SK-N-SH treated with all-trans-retinoic acid at 6 μM for 48 hours (cell line): ENCODE measurements around the gene HSD17B11.

Experiments used
- ATAC-seq: fragments of 200-7000 bp; cut with Tn5 transposase; 3 replicates; pipeline ENCODE4 v1.9.1; 2020; ENCODE audit warnings: mild to moderate bottlenecking, moderate library complexity
- ARNTL ChIP-seq: fragments of 450-650 bp; formaldehyde crosslinking; IDR thresholded peaks from 2 replicates; pipeline ENCODE4 v1.5.0; 2020; ENCODE audit warnings: low read depth, mild to moderate bottlenecking, moderate library complexity, borderline replicate concordance
- BACH2 ChIP-seq: fragments of 250-450 bp; sonication (Bioruptor Pico); IDR thresholded peaks from 2 replicates; pipeline ENCODE4 v1.9.0; 2021; ENCODE audit warnings: mild to moderate bottlenecking, borderline replicate concordance
- CREB5 ChIP-seq: fragments of 250-450 bp; sonication (Bioruptor Pico); IDR thresholded peaks from 2 replicates; pipeline ENCODE4 v1.5.1; 2020; ENCODE audit warnings: low read depth, mild to moderate bottlenecking, moderate library complexity
- CSDC2 ChIP-seq: fragments of 250-450 bp; sonication (Bioruptor Pico); IDR thresholded peaks from 2 replicates; pipeline ENCODE4 v1.5.0; 2020; ENCODE audit warnings: mild to moderate bottlenecking, moderate library complexity
- CSRNP3 ChIP-seq: fragments of 250-450 bp; sonication (Bioruptor Pico); IDR thresholded peaks from 2 replicates; pipeline ENCODE4 v1.5.1; 2021; ENCODE audit warnings: mild to moderate bottlenecking, moderate library complexity
- ESRRG ChIP-seq: fragments of 250-450 bp; sonication (Bioruptor Pico); IDR thresholded peaks from 2 replicates; pipeline ENCODE4 v1.6.1; 2021; ENCODE audit warnings: mild to moderate bottlenecking
- GLIS3 ChIP-seq: fragments of 250-450 bp; sonication (Bioruptor Pico); IDR thresholded peaks from 2 replicates; pipeline ENCODE4 v1.5.0; 2020; ENCODE audit warnings: mild to moderate bottlenecking, moderate library complexity
- ISL1 ChIP-seq: fragments of 250-450 bp; sonication (Bioruptor Pico); IDR thresholded peaks from 2 replicates; pipeline ENCODE4 v2.1.2; 2022; ENCODE audit warnings: mild to moderate bottlenecking, moderate library complexity
- OSR1 ChIP-seq: fragments of 250-450 bp; sonication (Bioruptor Pico); IDR thresholded peaks from 2 replicates; pipeline ENCODE4 v1.8.0; 2022; ENCODE audit warnings: moderate library complexity, mild to moderate bottlenecking, inconsistent platforms
- PATZ1 ChIP-seq: fragments of 250-450 bp; sonication (Bioruptor Pico); IDR thresholded peaks from 2 replicates; pipeline ENCODE4 v1.8.0; 2020; ENCODE audit warnings: mild to moderate bottlenecking, moderate library complexity, borderline replicate concordance
- POU6F1 ChIP-seq: fragments of 250-450 bp; sonication (Bioruptor Pico); IDR thresholded peaks from 2 replicates; pipeline ENCODE4 v1.8.0; 2021; ENCODE audit warnings: low read depth, mild to moderate bottlenecking, moderate library complexity, borderline replicate concordance
- PPARA ChIP-seq: fragments of 250-450 bp; sonication (Bioruptor Pico); IDR thresholded peaks from 2 replicates; pipeline ENCODE4 v1.5.0; 2020; ENCODE audit warnings: mild to moderate bottlenecking, borderline replicate concordance
- RARB ChIP-seq: fragments of 250-450 bp; sonication (Bioruptor Pico); IDR thresholded peaks from 2 replicates; pipeline ENCODE4 v1.8.0; 2021; ENCODE audit warnings: mild to moderate bottlenecking, moderate library complexity
- SNAI2 ChIP-seq: fragments of 250-450 bp; sonication (Bioruptor Pico); IDR thresholded peaks from 2 replicates; pipeline ENCODE4 v1.5.0; 2020; ENCODE audit warnings: mild to moderate bottlenecking, moderate library complexity
- TCF4 ChIP-seq: fragments of 250-450 bp; sonication (Bioruptor Pico); IDR thresholded peaks from 2 replicates; pipeline ENCODE4 v1.8.0; 2021; ENCODE audit warnings: mild to moderate bottlenecking, moderate library complexity, borderline replicate concordance
- TOX ChIP-seq: fragments of 250-450 bp; sonication (Bioruptor Pico); IDR thresholded peaks from 2 replicates; pipeline ENCODE4 v1.8.0; 2021; ENCODE audit warnings: mild to moderate bottlenecking, moderate library complexity, borderline replicate concordance
- ZC3H10 ChIP-seq: fragments of 250-450 bp; sonication (Bioruptor Pico); IDR thresholded peaks from 2 replicates; pipeline ENCODE4 v1.5.1; 2021; ENCODE audit warnings: mild to moderate bottlenecking, moderate library complexity
- ZFP3 ChIP-seq: fragments of 250-450 bp; sonication (Bioruptor Pico); IDR thresholded peaks from 2 replicates; pipeline ENCODE4 v1.5.0; 2020; ENCODE audit warnings: mild to moderate bottlenecking, moderate library complexity
- ZFP30 ChIP-seq: fragments of 450-650 bp; formaldehyde crosslinking; IDR thresholded peaks from 2 replicates; pipeline ENCODE4 v1.5.0; 2022; ENCODE audit warnings: mild to moderate bottlenecking, moderate library complexity
- ZNF565 ChIP-seq: fragments of 450-650 bp; formaldehyde crosslinking; conservative IDR thresholded peaks from 2 replicates; pipeline ENCODE4 v1.5.0; 2020; ENCODE audit warnings: low read depth, mild to moderate bottlenecking, moderate library complexity
- ZNF70 ChIP-seq: fragments of 450-650 bp; formaldehyde crosslinking; IDR thresholded peaks from 2 replicates; pipeline ENCODE4 v1.5.0; 2020; ENCODE audit warnings: mild to moderate bottlenecking, moderate library complexity
- ZNF8 ChIP-seq: fragments of 450-650 bp; formaldehyde crosslinking; IDR thresholded peaks from 2 replicates; pipeline ENCODE4 v1.5.0; 2020; ENCODE audit warnings: mild to moderate bottlenecking, moderate library complexity
- TF ChIP-seq, protein P1 (sequence below): fragments of 250-450 bp; sonication (Bioruptor Pico); IDR thresholded peaks from 2 replicates; pipeline ENCODE4 v1.5.0; 2020; ENCODE audit warnings: mild to moderate bottlenecking, moderate library complexity

HSD17B11 gene

GRCh38 chr4:87354168-87355102 is 36.6 kb downstream of the HSD17B11 start:
- ATAC-seq, result no peak
- TF ChIP-seq CSRNP3 (no peak), ZNF8 (CRISPR knock-in tag) (no peak), CREB5 (CRISPR knock-in tag) (no peak), ARNTL (CRISPR knock-in tag) (no peak), PATZ1 (CRISPR knock-in tag) (no peak), ZNF565 (CRISPR knock-in tag) (no peak), ZFP3 (CRISPR knock-in tag) (no peak), ISL1 (CRISPR knock-in tag) (no peak), ESRRG (CRISPR knock-in tag) (no peak), BACH2 (CRISPR knock-in tag) (no peak), TOX (no peak), SNAI2 (CRISPR knock-in tag) (no peak)
- TF ChIP-seq, protein P1, sequence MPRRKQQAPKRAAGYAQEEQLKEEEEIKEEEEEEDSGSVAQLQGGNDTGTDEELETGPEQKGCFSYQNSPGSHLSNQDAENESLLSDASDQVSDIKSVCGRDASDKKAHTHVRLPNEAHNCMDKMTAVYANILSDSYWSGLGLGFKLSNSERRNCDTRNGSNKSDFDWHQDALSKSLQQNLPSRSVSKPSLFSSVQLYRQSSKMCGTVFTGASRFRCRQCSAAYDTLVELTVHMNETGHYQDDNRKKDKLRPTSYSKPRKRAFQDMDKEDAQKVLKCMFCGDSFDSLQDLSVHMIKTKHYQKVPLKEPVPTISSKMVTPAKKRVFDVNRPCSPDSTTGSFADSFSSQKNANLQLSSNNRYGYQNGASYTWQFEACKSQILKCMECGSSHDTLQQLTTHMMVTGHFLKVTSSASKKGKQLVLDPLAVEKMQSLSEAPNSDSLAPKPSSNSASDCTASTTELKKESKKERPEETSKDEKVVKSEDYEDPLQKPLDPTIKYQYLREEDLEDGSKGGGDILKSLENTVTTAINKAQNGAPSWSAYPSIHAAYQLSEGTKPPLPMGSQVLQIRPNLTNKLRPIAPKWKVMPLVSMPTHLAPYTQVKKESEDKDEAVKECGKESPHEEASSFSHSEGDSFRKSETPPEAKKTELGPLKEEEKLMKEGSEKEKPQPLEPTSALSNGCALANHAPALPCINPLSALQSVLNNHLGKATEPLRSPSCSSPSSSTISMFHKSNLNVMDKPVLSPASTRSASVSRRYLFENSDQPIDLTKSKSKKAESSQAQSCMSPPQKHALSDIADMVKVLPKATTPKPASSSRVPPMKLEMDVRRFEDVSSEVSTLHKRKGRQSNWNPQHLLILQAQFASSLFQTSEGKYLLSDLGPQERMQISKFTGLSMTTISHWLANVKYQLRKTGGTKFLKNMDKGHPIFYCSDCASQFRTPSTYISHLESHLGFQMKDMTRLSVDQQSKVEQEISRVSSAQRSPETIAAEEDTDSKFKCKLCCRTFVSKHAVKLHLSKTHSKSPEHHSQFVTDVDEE, result no peak

GRCh38 chr4:87353592-87353991 is 37.4 kb downstream of the HSD17B11 start:
- ATAC-seq, result peak; percentile 39; the same call in 1 of the 3 replicates
- TF ChIP-seq ZNF8 (CRISPR knock-in tag) (no peak), ZC3H10 (CRISPR knock-in tag) (no peak), CREB5 (CRISPR knock-in tag) (no peak), CSDC2 (CRISPR knock-in tag) (no peak), GLIS3 (no peak), TOX (no peak), ARNTL (CRISPR knock-in tag) (no peak)

DNA sequence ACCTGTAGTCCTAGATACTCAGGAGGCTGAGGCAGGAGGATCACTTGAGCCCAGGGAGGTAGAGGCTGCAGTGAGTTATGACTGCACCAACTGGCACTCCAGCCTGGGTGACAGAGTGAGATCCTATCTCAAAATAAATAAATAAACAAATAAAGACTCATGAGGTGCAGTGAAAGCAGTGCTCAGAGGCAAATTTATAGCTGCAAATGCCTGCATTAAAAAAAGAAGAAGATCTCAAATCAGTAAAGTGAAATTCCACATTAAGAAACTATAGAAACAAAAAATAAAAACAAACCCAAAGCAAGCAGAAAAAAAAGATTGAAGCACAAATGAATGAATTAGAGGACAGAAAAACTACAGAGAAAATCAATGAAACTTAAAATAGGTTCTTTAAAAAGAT is 45.8 kb downstream of the HSD17B11 start:
- ATAC-seq, result no peak
- TF ChIP-seq ZFP3 (CRISPR knock-in tag) (no peak), RARB (CRISPR knock-in tag) (no peak), ZFP30 (CRISPR knock-in tag) (no peak), TCF4 (no peak), SNAI2 (CRISPR knock-in tag) (no peak)

- no peak for ATAC-seq
- TF ChIP-seq POU6F1 (no peak), ZNF8 (CRISPR knock-in tag) (no peak), ZNF70 (CRISPR knock-in tag) (no peak), TCF4 (no peak), SNAI2 (CRISPR knock-in tag) (no peak), OSR1 (CRISPR knock-in tag) (no peak), PPARA (CRISPR knock-in tag) (no peak), ARNTL (CRISPR knock-in tag) (no peak), ZC3H10 (CRISPR knock-in tag) (no peak)
Measured at GRCh38 chr4:87342872-87343271, 48.1 kb downstream of the HSD17B11 start.
